GM18861 (cell line): ENCODE data around the gene SLC16A6.
A peak's percentile ranks its signal among the peaks of the same experiment; 100 is the strongest.
"Not testable (repeated sequence)": the region's sequence is repeated elsewhere in the genome, so short reads cannot be mapped to it uniquely, and the experiment has no call there.

Experiments
- ATAC-seq: cut with Tn5 transposase; IDR thresholded peaks from one replicate; pipeline ENCODE4 v1.9.1; 2021; ENCODE audit not compliant: unreplicated experiment

Gene SLC16A6

GRCh38 chr17:68253426-68253825 is 37.5 kb downstream of the SLC16A6 start:
- ATAC-seq, result not testable (repeated sequence)

- ATAC-seq, result no peak
Measured at GRCh38 chr17:68249354-68249765, 41.6 kb downstream of the SLC16A6 start.

- ATAC-seq, result no peak
Measured at GRCh38 chr17:68248891-68249290, 42.0 kb downstream of the SLC16A6 start.

- peak; percentile 11 for ATAC-seq
Measured at GRCh38 chr17:68248199-68248825, 42.6 kb downstream of the SLC16A6 start.

- ATAC-seq, result peak; percentile 75
Measured at GRCh38 chr17:68247445-68248198, 43.3 kb downstream of the SLC16A6 start, which contains the start of gene AMZ2. Gene AMZ2 (plus strand): TSS chr17:68248043. CDS start chr17:68250188, 2,145 bp downstream.

GRCh38 chr17:68246271-68247028 is 44.5 kb downstream of the SLC16A6 start:
- ATAC-seq, result no peak

GRCh38 chr17:68239632-68240366 is 51.1 kb downstream of the SLC16A6 start:
- no peak for ATAC-seq

GRCh38 chr17:68238871-68239253 is 52.1 kb downstream of the SLC16A6 start:
- ATAC-seq, result no peak

- ATAC-seq, result no peak
Measured at GRCh38 chr17:68238164-68238870, 52.6 kb downstream of the SLC16A6 start.

- ATAC-seq, result peak; percentile 53
Measured at GRCh38 chr17:68237369-68238163, 53.4 kb downstream of the SLC16A6 start.

- not testable (repeated sequence) for ATAC-seq
Measured at GRCh38 chr17:68235336-68235791, 55.6 kb downstream of the SLC16A6 start.

- peak; percentile 32 for ATAC-seq
Measured at GRCh38 chr17:68234726-68235335, 56.1 kb downstream of the SLC16A6 start.

GRCh38 chr17:68232741-68233140 is 58.2 kb downstream of the SLC16A6 start:
- not testable (repeated sequence) for ATAC-seq

GRCh38 chr17:68231541-68231940 is 59.4 kb downstream of the SLC16A6 start:
- ATAC-seq, result no peak

- not testable (repeated sequence) for ATAC-seq
Measured at GRCh38 chr17:68231131-68231530, 59.8 kb downstream of the SLC16A6 start.

- no peak for ATAC-seq
Measured at GRCh38 chr17:68229619-68230018, 61.3 kb downstream of the SLC16A6 start.

- no peak for ATAC-seq
Measured at GRCh38 chr17:68228817-68229570, 61.9 kb downstream of the SLC16A6 start.

- ATAC-seq, result not testable (repeated sequence)
Measured at GRCh38 chr17:68228039-68228680, 62.8 kb downstream of the SLC16A6 start.
